HG02870 (cell line): ENCODE measurements around the gene ASB8.
"Not testable (repeated sequence)": the region's sequence is repeated elsewhere in the genome, so short reads cannot be mapped to it uniquely, and the experiment has no call there.

Source experiments
- ATAC-seq: cut with Tn5 transposase; IDR thresholded peaks from one replicate; pipeline ENCODE4 v1.9.1; 2021; ENCODE audit warnings: mild to moderate bottlenecking, moderate library complexity; ENCODE audit not compliant: unreplicated experiment

ASB8 gene

GRCh38 chr12:48142818-48143674 lies 14.3 kb downstream of the ASB8 start:
- ATAC-seq: no peak

GRCh38 chr12:48135027-48135426 lies 22.3 kb downstream of the ASB8 start:
- ATAC-seq: no peak

- ATAC-seq: no peak
Observed at GRCh38 chr12:48132826-48133225, 24.5 kb downstream of the ASB8 start.

- ATAC-seq: no peak
Observed at GRCh38 chr12:48131517-48131916, 25.8 kb downstream of the ASB8 start.

GRCh38 chr12:48129376-48129775 lies 27.9 kb downstream of the ASB8 start:
- ATAC-seq: no peak

GRCh38 chr12:48128800-48129199 lies 28.5 kb downstream of the ASB8 start:
- ATAC-seq: no peak

- no peak for ATAC-seq
Observed at GRCh38 chr12:48126953-48127630, 30.2 kb downstream of the ASB8 start.

GRCh38 chr12:48125985-48126384 lies 31.3 kb downstream of the ASB8 start:
- ATAC-seq: no peak

- not testable (repeated sequence) for ATAC-seq
Observed at GRCh38 chr12:48125542-48125941, 31.8 kb downstream of the ASB8 start.

- no peak for ATAC-seq
Observed at GRCh38 chr12:48123169-48123568, 34.1 kb downstream of the ASB8 start.

- no peak for ATAC-seq
Observed at GRCh38 chr12:48122065-48122834, 35.1 kb downstream of the ASB8 start.

GRCh38 chr12:48121522-48121921 lies 35.8 kb downstream of the ASB8 start:
- no peak for ATAC-seq

GRCh38 chr12:48119834-48120195 lies 37.5 kb downstream of the ASB8 start:
- no peak for ATAC-seq

GRCh38 chr12:48119078-48119833 lies 38.1 kb downstream of the ASB8 start, which contains the start of gene PFKM:
TSS of gene PFKM (plus strand) at chr12:48119364. CDS start at chr12:48122775, 3,411 bp downstream.
- peak; percentile 100 for ATAC-seq

- ATAC-seq: no peak
Observed at GRCh38 chr12:48118284-48118871, 38.9 kb downstream of the ASB8 start.

- ATAC-seq: no peak
Observed at GRCh38 chr12:48115957-48116356, 41.4 kb downstream of the ASB8 start.

- not testable (repeated sequence) for ATAC-seq
Observed at GRCh38 chr12:48111312-48111693, 46.0 kb downstream of the ASB8 start.

GRCh38 chr12:48110691-48111311 lies 46.5 kb downstream of the ASB8 start:
- no peak for ATAC-seq

- ATAC-seq: no peak
Observed at GRCh38 chr12:48109424-48109823, 47.9 kb downstream of the ASB8 start.
